Cardiac septum (tissue), 1 donor: ENCODE results near the gene RNASEL. TPM values are rescaled to one million over a fixed set of nuclear protein-coding genes. Genes with fewer than 3 reads are reported as not detected.

Source experiments
- DNase-seq: peaks from one replicate; pipeline ENCODE4 v3.0.0-alpha.2; 2020; ENCODE audit warnings: low spot score
- intact Hi-C: fragments of 100-400 bp; cut with DNase I; formaldehyde crosslinking; loops from one replicate; pipeline ENCODE4 v1.14.0; 2022
- total RNA-seq: library from RNA; stranded (reverse); fragmentation: NEBNext Ultra II Directional; extraction: Animal tissue kit (Norgen Biotek cat#: 25700); gene quantifications from one replicate; pipeline ENCODE4 v1.2.1, GENCODE V29; 2021
- donor health status: DM: no; HTN: no; CAD: no.

The RNASEL gene
- total RNA-seq, 1 donor from 2014 or later, result 3.3 TPM

DNA sequence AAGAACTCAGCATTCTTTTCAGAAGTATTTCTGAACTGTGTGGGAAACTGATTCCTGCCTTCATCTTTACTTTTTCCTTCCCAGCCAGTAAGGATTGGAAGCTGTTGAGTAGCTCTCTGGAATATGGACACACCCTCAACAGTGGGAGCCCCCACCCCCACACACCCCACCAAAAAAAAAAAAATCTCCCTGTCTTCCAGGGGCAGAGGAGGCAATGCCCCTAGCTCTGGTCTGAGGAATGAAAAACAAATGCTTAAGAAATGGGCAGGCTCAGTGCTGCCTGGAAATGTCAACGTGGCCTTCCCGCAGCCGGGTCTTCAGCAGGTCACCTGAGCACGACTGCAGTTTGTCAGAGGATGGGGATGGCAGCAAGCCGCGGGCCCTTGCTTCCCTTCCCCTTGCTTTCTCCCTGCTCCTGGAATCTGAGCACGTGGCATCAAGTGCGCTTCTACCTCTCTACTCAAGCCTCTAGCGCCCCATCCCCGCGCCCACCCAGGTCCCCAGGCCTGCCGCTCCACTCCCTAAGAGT, 14.7 kb upstream of the RNASEL start:
- no peak for DNase-seq
- intact Hi-C loops, result loop anchor here (5.0 kb wide), 2 partner anchors 119 to 234 kb away; partner anchors contain the start of gene DHX9

DNA sequence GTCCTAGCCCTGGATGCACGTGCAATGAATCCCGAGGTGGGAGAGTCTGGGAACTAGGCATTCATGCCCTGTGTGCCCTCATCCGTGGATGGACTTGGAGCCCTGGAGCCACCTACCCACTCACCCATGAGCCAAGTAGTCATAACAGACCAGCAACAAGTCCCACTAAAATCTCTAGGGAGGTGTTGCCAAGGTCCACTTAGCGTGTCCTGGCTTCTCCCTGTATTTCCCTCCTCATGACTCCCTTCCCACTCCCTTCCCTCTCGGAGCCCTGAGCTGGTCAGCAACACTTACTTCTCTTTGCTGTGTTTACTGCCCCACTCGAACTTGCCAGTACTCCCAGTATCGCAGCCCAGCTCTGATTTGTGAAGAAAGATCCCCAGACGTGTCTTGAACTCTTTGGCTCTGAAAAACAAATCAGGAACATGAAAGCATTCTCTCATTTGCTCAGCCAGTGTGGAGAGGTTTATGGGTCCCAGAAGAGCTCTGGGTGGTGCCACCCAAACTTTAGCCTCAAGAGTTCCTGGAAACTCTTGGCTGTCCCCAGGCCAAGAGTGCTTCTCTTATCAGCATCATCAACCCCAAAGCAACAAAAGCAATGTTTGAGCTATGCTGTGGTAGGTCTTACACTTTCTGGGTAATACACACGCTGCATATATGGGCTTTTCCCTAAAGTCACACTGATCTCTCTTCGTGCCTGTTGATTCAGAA, 14.0 kb upstream of the RNASEL start:
- intact Hi-C loops, result loop anchor here (5.0 kb wide), 2 partner anchors 119 to 234 kb away; partner anchors contain the start of gene DHX9
- DNase-seq, result no peak

DNA sequence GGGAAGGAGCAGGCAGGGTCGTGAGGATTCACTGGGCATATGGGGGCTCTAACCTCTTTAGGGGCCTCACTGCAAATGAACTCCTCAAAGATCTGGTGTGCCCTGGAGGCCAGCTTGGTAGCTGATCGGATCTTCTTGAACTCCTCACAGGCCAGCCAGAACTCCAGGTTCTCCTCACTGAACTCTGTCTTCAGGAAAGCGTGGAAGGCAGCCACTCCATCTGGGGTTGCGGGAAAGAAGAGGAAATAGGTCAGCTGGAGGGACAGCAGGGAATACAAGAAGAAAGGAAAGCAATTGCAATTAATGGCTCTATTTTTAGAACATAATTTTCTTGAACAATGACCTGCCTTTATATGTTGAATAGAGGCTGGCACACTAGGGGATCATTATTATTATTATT, 12.9 kb upstream of the RNASEL start:
- no peak for DNase-seq
- intact Hi-C loops, result loop anchor here (1.0 to 5.0 kb wide), 3 partner anchors 120 to 235 kb away; partner anchors contain the start of gene DHX9

DNA sequence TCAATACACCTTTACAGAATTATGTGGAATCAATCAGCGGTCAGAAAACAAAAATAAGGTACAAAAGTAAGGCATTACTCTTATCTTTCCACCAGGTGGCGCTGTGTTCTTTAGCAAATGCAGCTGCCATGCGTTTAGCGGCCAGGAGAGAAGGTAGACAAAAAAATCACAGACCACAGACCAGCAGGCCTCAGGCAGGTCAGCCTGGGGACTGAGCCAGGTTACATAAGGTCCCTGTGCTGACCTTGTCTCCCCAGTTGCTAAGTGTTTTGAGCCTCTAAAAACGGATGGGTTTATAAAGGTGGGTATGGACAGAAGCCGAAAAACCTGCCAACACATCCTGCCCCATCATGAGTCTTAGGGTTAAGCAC, 12.3 kb upstream of the RNASEL start:
- no peak for DNase-seq
- intact Hi-C loops, result loop anchor here (1.0 to 5.0 kb wide), 3 partner anchors 121 to 236 kb away; partner anchors contain the start of gene DHX9

DNA sequence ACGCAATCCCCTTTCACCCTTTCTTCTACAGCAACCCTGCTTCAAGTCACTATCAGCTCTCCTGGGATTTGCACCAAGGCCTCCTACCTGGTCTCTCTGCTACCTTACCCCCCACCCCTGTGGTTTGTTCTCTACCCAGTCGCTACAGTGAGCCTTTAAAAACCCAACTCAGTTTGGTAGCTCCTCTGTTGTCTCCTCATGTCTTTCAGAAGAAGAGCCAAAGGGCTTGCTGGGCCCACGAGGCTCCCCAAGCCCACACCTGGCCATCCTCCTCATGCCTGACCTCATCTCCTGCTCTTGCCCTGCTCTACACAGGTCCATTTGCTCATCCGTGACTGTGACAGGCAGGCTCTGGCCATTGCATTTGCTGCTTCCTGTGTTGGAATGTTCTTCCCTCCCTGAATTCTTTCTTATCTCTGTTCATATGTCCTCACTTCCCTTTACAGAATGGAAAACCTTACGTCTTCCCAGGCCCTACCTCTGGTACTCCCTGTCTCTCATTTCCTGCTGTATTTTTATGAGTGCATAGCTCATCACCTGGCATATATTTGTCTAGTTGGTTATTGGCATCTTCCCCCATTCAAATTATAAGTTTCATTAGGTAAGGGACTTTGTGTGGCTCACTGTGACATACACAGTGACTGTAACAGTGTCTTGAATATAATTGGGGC, 11.8 kb upstream of the RNASEL start:
- no peak for DNase-seq
- intact Hi-C loops, result loop anchor here (1.0 to 5.0 kb wide), 3 partner anchors 121 to 236 kb away; partner anchors contain the start of gene DHX9

DNA sequence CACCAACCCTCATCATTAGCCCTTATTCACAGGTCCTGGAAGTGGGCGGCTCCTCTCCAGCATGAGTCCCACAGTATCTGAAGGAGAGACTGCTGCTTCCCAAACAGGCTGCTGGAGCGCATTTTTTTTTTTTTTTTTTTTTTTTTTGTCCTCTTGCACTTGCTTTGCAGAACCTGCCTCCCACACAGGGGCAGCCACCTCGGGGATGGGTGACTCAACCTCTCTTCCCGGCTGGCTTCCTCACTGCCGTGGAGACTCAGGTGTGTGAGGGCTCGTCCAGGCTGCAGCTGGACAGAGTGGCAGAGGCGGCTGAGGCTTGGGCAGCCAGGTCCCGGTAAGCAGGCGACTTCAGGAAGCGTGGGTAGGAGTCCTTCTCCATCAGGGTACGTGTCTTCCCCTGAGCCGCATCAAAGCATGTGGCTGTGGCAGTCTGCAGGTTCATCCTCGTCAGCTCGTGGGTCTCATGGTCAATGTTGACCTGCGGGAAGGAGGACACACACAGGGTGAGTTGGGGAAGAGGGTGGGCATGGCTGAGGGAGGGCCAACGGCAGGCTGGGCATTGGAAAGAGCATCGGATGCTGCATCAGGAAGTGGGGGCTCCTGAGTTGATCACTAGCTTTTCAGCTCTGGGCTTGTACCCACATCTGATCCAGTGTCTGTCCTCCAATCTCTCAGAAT, 11.1 kb upstream of the RNASEL start:
- DNase-seq, result no peak
- intact Hi-C loops, result loop anchor here (5.0 kb wide), 2 partner anchors 122 to 237 kb away; partner anchors contain the start of gene DHX9

DNA sequence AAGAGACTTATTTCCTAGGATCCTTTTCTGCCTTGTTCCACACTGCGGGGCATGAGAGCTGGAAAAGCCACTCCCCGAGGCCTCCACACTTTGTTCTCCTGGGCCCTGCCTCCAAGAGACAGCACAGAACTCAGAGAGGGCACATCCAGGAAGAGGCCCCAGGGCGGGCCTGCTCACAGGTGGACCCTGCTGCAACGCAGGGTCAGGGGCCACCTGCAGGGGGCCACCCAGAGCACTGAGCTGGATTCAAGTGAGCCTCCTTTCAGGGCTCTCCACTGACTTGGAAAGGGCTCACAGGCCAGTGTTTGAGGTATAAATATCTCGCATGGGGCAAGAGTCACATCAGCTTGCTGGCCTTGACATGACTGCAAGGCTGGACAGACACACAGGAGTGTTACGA, 10.3 kb upstream of the RNASEL start:
- intact Hi-C loops, result loop anchor here (5.0 kb wide), 1 partner anchor 507 kb away; no protein-coding TSS in a partner anchor
- DNase-seq, result no peak

DNA sequence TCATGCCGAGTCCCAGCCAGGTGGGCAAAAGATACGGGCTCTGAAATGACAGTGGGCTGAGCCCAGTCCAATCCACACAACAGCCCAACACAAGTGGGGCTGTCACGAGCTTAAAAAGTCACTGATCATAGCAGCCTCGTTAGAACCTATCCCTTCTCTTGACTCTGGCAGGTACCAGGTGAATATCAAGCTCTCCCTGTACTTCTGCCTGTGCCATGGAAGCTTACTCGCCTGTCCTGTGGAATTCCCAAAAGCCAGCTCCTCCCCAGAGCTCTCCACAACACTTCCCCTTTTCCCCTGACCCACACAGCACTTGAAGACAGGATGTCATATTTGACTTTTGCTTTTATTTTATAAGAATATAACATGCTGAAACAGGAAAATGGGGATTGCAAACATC, 9.2 kb upstream of the RNASEL start:
- DNase-seq, result no peak
- intact Hi-C loops, result loop anchor here (5.0 kb wide), 1 partner anchor 506 kb away; no protein-coding TSS in a partner anchor

DNA sequence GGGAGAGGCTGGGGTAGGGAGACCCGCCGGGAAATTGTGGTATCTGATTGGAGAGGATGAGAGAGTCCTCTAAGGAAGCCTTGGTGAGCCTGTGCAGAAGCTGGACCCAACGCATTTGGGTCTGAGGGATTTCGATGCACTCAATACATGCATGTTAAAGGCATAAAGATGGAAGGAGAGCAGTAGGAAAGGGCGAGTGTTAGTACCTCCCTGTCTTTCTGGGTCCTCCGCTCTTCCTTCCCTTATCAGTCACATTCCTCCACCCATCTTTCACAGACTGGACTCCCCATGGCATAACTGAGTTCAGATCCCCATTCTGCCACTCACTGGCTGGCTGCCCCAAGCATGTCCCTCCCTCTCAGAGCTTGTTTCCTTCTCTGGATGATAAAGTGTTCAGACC, 7.9 kb upstream of the RNASEL start:
- intact Hi-C loops, result loop anchor here (2.0 to 5.0 kb wide), 2 partner anchors 148 to 505 kb away; no protein-coding TSS in a partner anchor

DNA sequence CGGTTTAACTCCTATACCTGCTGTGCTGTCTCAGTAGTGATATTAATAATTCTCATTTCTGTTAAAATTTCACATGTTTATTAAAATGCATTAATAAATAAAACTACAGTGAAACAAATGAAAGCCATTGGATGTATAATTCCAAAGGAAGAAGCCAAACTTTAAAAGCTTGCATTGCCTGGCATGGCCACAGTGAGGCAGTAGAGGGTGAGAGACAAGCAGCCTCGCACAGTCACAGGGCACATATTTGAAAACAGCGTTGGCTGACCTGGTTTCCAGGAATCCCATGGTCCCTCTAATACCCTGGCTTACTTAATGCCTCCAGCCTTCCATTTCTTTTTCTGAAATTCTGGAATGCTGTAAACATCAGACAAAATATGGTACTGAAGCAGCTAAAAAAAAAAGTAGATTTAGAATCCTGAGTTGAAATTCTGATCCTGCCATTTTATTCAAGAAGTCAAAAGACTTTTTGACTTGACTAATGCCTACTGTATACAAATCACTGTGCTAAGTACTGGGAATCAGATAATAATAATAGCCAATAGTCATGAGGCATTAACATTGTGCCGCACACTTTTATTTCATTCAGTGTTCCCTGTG, 6.7 kb upstream of the RNASEL start:
- DNase-seq, result no peak
- intact Hi-C loops, result loop anchor here (2.0 to 5.0 kb wide), 2 partner anchors 147 to 503 kb away; no protein-coding TSS in a partner anchor

More for the DNA sequence above, 7.9 kb upstream of the RNASEL start:
- no peak for DNase-seq

DNA sequence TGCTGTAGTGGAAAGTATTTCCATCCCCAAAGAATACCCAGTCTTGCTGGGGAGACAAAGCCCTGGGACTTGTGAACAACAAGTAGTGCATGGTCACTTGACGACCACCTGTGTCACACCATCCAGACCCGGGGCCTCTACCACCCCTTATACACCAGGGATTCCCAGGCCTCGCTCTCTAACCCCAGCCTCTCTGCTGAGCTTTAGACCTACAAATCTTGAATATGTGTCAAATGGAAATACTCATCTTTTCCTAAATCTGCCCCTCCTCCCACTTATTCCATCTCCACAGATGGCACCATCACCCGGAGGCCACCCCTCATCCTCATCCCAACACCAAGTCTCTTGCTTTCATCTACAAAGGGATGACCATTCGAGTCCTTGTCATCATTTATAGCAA, 875 bp upstream of the RNASEL start:
- intact Hi-C loops, result no loop called here
- DNase-seq, result no peak

DNA sequence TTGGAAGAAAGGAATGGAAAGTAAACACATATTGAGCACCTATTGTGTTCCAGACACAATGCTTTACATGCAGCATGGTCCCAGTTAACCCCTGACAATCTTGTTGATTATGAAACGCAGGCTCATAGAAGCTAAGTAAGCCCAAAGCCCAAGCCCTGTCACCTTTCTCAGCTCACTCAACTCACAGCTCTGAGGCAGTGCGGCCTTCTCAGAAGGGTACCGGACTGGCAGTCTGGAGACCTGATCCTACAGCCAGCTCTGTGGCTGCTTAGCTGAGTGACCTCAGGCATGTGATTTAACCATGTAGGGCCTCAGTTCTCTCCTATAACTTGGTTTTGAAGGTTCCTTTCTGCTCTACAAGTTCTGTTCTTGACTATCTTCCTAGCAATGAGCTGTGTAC, 464 bp upstream of the RNASEL start:
- intact Hi-C loops, result no loop called here

DNA sequence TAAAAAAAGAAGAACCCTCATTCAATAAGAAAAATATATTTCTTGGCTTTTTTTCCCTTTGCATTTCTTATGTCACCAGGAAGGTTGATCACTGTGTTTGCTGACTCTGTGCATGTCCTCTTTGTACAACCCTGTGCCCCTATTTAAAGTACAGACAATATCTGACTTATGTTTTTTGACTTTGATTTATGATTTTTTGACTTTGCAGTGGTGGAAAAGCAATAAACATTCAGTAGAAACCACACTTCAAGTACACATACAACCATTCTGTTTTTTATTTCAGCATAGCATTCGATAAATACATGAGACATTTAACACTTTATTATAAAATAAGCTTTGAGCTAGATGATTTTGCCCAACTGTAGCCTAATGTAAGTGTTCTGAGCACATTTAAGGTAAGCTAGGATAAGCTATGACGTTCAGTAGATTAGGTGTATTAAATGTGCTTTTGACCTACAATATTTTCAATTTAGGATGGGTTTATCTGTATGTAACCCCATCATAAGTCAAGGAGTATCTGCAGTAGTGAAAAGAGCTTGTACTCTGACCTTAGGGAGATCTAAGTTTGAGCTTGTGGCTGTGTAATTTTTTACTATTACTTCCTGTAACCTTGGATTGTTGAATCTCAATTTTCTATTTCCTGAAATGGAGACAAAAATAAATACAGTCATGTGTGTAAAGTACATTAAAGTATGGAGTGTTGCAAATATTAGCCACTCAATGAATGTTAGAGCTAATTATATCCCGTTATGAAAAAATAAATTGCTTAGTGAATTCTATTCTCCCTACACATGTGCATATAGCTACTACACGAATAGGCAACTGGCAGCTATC, 1.2 kb downstream of the RNASEL start:
- intact Hi-C loops, result no loop called here
- no peak for DNase-seq

More for the DNA sequence above, 464 bp upstream of the RNASEL start:
- no peak for DNase-seq

DNA sequence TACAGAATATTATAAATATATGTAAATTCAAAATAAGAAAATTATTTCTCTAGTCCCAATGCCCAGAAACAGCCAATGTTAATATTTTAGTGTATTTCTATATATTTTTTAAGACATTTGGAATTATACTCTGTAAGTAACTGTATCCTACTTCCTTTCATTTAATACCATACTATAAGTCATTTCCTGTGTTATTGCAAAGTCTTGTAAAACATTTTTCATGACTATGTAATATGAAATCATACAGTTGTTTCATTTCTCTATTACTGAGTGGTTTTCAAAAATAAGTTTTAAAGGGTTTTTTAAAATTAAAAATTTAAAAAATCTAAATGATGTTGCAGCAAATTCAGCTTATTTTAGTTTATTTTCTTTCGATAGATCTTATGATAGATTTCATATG, 2.0 kb downstream of the RNASEL start:
- DNase-seq, result no peak
- intact Hi-C loops, result no loop called here

DNA sequence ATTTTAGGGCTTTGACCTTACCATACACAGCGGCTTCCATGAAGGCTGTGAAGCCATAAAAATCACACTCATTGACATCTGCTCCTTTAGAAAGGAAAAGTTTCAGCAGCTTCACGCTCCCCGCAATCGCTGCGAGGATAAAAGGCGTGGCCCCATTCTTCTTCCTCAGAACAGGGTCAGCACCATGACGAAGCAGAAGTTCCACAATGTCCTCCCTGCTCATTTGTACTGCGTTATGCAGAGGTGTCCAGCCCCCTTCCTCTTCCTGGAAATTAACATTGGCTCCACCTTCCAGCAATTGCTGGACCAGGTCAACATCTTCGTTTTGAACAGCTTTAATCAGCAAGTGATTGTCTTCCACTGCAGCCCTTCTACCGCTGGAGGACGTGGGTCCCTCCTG, 2.7 kb downstream of the RNASEL start:
- intact Hi-C loops, result no loop called here
- no peak for DNase-seq

DNA sequence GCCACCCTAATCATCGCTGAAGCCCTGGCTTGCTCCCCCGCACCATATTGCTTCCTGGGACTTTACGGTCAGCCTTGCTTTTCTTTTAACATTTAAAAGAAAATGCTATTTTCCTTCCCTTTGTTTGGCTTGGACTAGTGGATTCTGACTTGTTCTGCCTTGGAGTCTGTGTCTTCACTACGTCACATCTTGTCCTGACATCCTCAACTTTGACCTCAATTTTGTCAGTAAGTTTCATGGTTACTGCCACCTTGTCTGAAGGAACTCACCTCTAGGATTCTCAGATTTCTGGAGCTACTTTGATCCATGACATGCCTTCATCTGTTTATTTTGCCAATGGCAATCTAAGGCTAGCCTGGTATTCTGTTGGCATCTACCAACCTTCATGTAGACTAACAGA, 4.3 kb downstream of the RNASEL start:
- intact Hi-C loops, result no loop called here

DNA sequence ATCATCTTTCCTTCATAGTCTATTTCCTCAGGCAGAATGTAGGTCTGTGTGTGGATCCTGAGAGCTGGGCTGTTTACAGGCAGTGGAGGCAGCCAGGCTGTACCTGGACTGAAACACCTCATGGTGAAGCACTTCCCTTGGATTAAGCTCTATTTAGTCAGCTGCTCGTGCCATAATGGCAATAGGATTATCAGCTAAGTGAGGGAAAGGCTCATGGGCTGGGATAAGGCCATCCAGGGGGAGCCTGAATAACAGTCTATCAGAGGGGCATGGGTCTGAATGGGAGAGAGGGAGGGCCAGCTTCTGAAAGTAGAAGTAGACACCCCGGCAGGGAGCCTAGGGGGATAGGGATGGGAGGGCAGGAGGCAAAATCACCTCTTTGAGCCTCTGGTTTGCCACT, 8.3 kb downstream of the RNASEL start:
- DNase-seq, result no peak
- intact Hi-C loops, result no loop called here

More for the DNA sequence above, 4.3 kb downstream of the RNASEL start:
- no peak for DNase-seq

DNA sequence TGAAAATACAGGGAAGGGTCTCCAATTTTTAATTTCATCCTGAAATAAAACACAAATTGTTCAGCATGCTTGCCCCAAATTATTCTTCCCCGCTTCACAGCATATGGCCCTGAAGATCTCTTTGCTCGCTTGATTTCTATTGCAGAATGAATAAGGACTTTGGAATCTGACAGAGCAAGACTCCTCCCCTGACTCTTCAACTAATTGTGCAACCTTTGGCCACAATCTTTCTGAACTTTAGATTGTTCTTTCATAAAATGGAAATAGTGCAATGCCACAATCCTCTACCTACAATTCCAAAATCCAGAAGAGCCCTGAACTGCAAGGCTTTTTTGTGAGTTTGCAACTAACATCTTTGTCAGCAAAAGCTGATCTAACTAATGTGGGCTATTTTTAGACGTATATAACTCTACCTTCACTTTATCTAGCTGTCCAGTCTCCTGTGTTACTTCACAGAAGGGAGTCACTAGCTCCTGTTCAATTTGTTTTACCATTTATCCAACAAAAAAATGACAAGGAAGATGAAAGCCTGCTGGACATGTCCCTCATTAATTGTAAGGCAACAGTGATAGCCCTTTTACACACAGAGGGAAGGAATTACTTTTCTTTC, 13.4 kb downstream of the RNASEL start:
- DNase-seq, result no peak
- intact Hi-C loops, result no loop called here
